Right hindlimb (tissue), 1 donor: ENCODE measurements around the gene ERBB2.
"Not testable (repeated sequence)": the region's sequence is repeated elsewhere in the genome, so short reads cannot be mapped to it uniquely, and the experiment has no call there.

ENCODE experiments used
- DNase-seq: peaks from one replicate; pipeline ENCODE4 v3.0.0-alpha.2; 2018

ERBB2 gene

GRCh38 chr17:39679521-39680192, 20.2 kb upstream of the ERBB2 start:
- DNase-seq: no peak

GRCh38 chr17:39683295-39683939, 16.4 kb upstream of the ERBB2 start:
- no peak for DNase-seq

GRCh38 chr17:39684369-39685192, 15.3 kb upstream of the ERBB2 start:
- no peak for DNase-seq

DNA sequence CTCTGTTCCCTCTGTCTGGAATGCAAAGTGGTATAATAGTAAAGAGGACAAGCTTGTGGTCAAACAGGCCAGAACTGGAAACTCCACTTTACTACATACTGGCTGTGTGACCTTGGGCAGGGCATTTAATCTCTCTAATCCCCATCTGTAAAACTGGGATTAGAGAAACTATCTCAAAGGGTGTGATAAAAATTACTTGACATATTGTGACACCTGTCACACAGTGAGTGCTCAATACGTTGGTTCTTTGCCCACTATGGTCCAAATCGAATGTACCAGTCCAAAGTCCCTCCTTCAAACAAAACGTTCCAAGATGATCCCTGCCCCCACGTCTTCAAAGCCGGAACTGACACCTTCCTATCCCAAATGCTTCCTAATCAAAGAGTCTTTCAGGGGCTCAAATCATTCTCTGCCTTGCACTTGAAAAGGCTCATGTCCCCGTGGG, 12.7 kb upstream of the ERBB2 start:
- no peak for DNase-seq

GRCh38 chr17:39687546-39688474, 12.1 kb upstream of the ERBB2 start, which contains the start of gene PGAP3:
Gene PGAP3, minus strand, starts transcription at chr17:39688057. Its CDS starts 43 bp downstream, at chr17:39688014.
- DNase-seq: peak; percentile 92

GRCh38 chr17:39688475-39688835, 11.4 kb upstream of the ERBB2 start:
- DNase-seq: no peak

- DNase-seq: no peak
Observed at GRCh38 chr17:39688945-39689344, 10.9 kb upstream of the ERBB2 start.

DNA sequence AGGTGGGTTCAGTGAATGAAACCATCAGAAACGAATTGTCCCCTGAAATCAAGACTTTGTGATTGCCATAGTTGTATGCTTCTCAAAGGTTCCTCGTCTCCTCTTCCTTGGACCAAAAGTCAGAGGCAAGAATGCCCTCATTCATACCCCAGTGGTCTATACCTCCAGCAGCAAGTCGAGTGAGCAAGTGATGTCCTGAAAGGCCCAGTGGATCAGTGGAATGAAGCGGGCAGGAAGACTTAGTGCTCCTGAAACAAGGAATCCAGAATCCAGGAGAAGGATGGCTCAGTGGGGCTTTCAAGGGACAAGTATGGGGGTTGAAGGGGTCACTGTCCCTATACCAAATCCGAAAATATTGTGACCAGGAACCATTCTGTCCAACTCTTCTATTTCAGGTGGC, 5.3 kb upstream of the ERBB2 start:
- DNase-seq: no peak

DNA sequence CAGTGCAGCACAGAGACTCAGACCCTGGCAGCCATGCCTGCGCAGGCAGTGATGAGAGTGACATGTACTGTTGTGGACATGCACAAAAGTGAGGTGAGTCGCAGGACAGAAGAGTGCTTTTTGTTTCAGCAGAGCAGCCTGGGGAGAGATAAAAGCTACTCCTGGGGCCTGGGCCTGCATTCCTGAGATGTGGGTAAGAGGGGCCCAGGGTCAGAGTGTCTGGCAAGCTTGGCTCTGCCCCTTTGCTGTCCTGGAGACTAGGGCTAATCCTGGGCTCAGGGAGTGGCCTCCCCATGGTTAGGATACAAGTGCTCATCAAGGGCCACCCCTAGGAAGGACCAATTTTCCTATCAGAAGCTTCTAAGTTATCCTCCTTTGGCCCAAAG, 4.8 kb upstream of the ERBB2 start:
- DNase-seq: no peak

DNA sequence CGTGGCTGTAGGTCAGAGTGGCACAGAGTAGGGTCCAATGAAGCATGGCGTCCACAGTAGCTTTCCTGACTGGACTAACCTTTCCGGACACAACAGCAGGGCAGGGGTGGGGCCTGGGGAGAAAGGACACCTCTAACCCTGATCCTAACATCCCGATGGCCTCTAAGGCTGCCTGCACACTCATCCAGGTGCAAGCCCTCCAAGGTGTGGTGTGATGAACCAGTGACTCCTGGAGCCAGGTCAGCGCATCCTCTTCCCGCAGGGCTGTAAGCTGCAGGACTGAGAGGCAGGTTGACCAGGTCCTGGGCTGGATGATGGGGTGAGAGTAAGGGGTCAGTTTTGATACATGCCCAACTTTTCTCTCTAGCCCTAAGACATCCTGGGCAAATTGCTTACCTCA, 3.1 kb upstream of the ERBB2 start:
- no peak for DNase-seq

DNA sequence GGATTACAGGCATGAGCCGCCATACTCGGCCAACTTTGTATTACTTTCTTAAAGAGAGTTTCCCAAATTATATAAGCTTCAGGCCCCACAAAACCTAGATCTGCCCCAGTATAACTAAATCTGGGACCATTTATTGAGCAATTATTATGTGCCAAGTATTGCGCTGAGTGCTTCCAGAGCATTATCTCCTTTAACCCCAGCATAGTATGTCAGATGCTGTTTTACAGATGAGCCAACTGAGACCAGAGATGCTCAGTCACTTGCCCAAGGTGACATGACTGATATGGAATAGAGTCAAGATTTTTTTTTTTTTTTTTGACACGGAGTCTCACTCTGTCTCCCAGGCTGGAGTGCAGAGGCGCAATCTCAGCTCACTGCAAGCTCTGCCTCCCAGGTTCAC, 1.9 kb upstream of the ERBB2 start:
- no peak for DNase-seq

DNA sequence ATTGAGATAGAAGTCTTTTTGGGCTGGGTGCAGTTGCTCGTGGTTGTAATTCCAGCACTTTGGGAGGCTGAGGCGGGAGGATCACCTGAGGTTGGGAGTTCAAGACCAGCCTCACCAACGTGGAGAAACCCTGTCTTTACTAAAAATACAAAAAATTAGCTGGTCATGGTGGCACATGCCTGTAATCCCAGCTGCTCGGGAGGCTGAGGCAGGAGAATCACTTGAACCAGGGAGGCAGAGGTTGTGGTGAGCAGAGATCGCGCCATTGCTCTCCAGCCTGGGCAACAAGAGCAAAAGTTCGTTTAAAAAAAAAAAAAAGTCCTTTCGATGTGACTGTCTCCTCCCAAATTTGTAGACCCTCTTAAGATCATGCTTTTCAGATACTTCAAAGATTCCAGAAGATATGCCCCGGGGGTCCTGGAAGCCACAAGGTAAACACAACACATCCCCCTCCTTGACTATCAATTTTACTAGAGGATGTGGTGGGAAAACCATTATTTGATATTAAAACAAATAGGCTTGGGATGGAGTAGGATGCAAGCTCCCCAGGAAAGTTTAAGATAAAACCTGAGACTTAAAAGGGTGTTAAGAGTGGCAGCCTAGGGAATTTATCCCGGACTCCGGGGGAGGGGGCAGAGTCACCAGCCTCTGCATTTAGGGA, 577 bp upstream of the ERBB2 start:
- not testable (repeated sequence) for DNase-seq

- peak; percentile 86 for DNase-seq
Observed at GRCh38 chr17:39700148-39700987, 504 bp downstream of the ERBB2 start.

DNA sequence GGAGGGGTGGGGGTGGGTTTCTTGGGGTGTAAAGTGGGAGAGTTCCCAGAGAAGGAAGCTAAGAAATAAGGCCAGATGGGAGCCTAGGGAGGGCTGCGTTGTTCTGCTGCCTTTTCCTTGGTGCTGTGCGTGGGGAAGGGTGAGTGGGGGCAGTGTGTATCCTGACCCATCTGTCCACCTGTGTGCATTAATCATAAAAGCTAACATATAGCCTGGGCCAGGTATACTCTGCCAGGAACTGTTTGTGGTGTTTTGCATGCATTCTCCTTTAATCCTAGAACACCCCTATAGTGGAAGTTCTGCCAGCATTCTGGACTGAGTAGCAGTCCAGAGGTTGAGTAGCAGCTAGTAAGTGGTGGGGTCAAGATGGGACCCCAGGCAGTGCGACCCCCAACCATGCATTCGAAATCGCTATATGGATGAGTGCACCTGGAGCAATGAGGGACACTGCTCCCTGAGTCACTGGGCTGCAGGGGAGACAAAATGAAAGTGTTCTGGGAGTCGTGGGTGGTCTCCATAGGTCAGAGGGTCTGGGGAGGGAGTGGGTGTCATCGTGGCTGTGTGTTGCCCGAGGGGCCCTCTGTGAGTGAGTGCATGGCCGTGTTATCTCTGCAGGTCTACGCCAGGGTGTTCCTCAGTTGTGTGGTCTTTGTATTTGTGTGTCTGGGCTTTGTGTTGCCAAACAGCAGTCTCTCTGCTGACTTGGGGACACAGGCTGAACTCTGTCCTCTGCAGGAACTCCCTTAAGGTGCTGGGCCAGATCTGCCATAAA, 1.3 kb downstream of the ERBB2 start:
- no peak for DNase-seq

DNA sequence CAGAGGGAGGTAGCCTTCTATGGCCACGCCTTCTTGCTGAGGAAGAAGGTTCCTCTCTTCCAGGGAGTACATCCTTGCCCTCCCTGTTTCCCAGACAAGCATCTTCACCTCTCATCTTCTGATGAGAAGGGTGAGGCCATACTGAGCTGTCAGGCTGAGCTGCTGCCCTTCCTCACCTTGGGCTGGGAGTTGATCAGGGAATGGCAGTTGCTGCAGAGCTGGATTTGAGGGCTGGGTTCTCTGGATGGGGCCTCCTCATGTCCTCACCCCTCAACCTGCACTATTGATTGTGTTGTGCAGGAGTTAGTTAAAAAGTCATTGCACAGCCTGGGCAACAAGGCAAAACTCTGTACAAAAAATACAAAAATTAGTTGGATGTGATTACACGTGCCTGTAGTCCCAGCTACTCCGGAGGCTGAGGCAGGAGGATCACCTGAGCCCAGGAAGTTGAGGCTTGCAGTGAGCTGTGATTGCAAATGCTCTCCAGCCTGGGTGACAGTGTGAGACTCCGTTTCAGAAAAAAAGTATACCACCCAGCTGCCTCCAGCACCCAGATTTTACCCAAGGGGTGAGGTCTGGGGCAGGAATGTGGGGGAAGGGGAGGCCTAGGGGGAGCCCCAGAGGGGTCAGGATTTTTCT, 2.0 kb downstream of the ERBB2 start:
- DNase-seq: no peak

DNA sequence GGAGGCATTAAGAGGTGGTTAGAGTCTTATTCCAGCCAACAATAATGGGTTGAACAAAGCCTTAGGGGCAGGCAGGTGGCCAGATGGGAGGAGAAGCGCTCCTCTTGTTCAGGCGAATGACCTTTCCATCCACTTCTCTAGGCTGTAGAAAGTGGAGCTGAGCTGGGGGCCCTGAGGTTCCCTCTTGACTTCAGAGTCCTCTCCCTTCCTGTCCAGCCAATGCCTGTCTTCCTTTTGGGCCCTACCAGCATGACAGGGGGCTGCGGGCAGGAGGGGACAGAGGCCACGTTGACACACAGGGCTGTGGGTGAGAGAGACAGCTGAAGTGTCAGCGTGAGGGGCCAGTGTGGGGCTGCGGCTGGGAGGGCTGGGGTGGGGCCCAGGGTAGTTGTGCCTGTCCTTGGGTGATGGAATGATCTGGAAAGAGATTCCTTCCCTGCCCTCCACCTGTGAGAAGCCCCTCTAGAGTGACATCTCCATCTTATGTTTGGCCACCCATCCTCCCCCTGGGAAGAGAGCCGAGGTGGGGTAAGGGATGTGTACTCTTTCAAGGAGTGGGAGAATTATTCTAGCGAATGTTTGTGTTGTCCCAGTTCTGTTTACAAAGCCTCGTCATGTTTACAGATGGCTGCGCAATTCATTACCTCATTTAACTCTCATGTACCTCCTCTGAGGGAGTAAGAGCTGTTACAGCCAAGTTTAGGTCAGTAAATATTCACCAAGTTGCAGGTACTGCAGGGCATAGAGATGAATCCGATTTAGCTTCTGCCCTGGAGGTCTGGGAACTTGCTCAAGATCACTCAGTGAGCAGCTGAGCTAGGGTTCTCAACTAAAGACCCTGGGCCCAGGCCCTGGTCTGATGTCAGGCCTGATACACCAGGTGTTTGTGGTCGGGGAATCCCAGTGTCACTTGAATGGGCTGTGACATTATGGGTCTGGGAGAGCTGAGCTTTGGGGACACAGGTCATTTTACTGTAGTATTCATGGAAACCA, 3.3 kb downstream of the ERBB2 start:
- no peak for DNase-seq

DNA sequence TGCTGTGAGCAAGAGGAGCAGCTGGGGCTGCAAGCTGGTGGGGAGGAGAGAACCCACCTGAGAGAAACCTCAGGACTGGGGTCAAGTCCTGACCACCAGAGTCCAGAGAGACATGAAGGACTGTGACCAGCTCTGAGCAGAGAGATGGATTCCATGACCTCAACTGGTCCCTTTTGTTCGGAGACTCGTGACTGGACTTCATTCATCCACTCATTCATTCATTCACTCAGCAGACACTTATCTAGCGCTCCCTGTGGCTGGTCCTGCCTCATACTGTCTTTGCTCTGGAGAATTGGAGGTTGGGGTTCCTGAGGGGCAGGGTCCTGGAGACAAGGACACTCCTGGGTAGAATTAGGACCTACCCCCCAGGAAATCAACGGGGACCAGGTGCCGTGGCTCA, 4.0 kb downstream of the ERBB2 start:
- no peak for DNase-seq

GRCh38 chr17:39704821-39705551, 5.1 kb downstream of the ERBB2 start:
- no peak for DNase-seq
